GM12892 (cell line): ENCODE measurements around the gene ZNF248.

Experiments
- DNase-seq: peaks from one replicate; pipeline ENCODE4 v3.0.0; 2011; ENCODE audit not compliant: insufficient read length
- FAIRE-seq: peaks from 2 replicates; lab custom pipeline; 2011; peaks lifted over from hg19 to GRCh38; lab: Jason Lieb, UNC
- POLR2A ChIP-seq: IDR thresholded peaks from 2 replicates; pipeline ENCODE4 v1.6.1; 2011; ENCODE audit warnings: low read depth, low read length, control low read depth
- POLR2AphosphoS5 ChIP-seq: IDR thresholded peaks from 2 replicates; pipeline ENCODE4 v1.6.1; 2011; ENCODE audit warnings: low read depth, low read length, control low read depth
- TAF1 ChIP-seq: IDR thresholded peaks from 2 replicates; pipeline ENCODE4 v1.6.1; 2011; ENCODE audit warnings: low read depth, mild to moderate bottlenecking, control low read depth, low read length, borderline replicate concordance

The ZNF248 gene

DNA sequence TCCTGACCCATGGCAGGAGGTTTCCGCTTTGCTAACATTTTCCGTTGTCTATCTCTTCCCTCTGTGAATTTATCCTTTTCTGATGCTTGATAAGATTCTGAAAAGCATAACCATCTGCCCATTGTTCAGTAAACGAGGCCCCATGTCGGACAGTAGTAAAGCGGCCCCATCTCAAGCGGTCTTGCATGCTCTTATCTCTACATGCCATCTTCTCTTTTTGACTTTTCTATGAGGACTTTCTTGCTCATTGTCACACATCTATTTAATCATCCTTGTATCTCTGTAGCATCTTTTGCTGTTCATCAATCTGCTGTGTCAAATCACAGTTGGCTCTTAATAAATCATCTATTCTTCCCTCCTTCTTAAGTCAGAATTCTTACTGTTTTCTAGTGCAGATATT is 37.6 kb downstream of the ZNF248 start:
- no peak for TF ChIP-seq POLR2AphosphoS5
- no peak for TF ChIP-seq POLR2A
- no peak for TF ChIP-seq TAF1
- FAIRE-seq: no peak
- no peak for DNase-seq

DNA sequence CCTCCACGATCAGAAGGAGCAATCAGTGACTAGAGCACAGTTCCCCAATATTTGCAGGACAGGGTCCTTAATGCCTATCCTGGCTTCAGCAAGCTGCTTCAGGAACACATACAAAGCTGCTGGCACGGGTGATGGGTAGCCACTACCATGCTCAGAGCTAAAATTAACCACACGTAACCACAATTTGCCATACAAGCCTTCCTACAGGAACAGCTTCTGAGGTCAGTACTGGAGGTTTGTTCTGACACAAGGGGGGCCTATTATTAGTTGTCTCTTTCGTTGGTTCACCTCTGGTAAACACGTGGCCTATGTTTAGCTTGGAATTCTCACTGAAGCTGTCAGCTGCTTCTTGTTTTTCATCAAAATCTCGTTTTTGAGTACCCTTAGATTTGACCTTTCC is 41.1 kb downstream of the ZNF248 start:
- TF ChIP-seq TAF1 (no peak), POLR2A (no peak), POLR2AphosphoS5 (no peak)
- no peak for FAIRE-seq
- DNase-seq: no peak

DNA sequence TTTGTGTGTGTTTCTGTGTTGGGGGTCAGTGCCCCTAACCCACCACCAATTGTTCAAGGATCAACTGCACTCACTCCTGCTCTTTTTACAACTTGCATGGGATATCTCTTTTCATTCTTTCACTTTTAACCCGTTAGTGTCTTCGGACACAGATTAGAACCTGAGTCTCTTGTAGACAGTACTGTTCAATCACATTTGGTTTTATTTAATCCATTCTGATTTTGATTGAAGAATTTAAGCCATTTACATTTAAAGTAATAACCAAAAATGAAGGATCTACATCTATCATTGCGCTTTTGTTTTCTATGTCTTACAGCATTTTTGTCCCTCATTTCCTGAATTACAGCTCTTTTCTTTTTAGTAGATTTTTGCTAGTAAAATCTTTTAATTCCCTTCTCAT is 43.6 kb downstream of the ZNF248 start:
- FAIRE-seq (no peak), DNase-seq (no peak)
- no peak for TF ChIP-seq TAF1

DNA sequence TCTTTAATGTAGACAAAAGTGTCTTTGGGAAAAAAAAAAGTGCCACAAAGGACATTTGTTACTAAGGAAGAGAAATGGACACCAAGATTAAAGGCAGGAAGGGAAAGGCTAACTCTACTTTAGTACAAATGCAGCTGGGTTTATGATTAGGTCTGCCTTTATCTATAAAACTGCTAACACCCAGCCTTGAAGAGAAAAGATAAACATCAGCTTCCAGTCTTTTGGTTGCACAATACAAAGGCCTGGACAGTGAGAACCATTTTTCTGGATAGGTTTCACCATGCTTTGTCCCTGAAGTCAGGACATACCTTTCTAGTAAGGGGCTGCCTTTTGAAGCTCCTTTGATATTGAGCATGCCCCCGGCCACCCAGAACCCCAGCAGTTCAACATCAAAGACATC is 45.1 kb downstream of the ZNF248 start:
- TF ChIP-seq POLR2AphosphoS5 (no peak), POLR2A (no peak), TAF1 (no peak)
- DNase-seq (no peak), FAIRE-seq (no peak)

DNA sequence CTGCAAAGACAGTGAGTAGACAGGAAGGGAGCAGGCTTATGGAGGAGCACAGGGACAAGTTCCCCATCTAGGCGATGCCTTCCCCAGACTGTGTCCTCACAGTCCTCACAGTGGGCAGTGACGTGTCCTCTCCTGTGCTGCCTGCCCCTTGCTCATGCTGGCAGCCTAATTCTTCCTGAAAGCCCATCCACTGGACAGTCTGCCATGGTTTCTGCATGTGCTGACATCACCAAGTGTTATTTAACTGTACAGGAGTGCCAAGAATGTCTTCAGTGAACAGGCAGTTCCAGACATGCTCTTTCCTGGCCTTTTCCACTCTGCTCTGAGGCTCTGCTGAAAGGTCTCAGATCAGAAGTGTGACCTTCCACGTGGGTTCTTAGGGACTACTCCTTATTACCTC is 54.1 kb downstream of the ZNF248 start:
- no peak for FAIRE-seq
- TF ChIP-seq POLR2A: no peak
- TF ChIP-seq TAF1: no peak
- no peak for TF ChIP-seq POLR2AphosphoS5
- no peak for DNase-seq

DNA sequence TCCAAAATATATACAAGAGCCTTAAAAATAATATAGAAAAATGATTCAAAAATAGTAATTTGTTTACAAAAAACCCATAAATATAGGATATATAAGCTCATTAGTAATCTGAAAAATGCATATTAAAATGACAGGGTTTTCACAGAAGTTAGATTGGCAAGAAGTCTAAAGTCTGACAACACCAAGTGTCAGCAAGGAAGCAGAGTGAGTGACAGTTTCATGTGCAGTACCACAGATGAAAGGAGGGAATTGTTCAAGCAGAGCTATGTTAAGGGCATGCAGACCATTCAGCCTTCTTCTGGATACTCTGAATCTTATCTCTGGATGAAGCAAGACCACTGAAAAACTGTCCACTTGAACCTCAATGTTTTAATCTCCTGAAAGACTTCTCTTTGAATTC is 55.9 kb downstream of the ZNF248 start:
- FAIRE-seq: no peak

DNA sequence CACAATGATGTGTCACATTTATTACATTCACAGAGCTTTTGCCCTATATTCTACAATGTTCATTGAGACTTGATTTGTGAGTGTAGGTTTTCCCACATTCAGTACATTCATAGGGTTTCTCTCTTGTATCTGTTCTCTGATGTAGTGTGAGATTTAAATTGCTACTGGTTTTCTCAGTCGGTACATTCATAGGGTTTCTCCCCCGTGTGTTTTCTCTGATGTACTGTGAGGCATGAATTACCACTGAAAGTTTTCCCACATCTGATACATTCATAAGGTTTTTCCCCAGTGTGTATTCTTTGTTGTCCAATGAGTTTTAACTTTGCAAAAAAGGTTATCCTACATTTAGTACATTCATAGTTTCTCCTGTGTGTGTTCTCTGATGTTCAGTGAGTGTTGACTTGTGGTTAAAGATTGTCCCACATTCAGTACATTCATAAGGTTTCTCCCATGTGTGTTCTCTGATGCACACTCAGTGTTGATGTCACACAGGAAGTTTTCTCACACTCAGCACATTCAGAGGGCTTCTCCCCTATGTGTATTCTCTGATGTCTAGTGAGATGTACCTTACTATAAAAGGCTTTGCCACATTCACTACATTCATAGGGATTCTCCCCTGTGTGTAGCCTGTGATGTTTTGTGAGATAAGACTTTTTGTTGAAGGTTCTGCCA is 63.0 kb downstream of the ZNF248 start:
- FAIRE-seq (no peak), DNase-seq (no peak)
- TF ChIP-seq TAF1: no peak
- no peak for TF ChIP-seq POLR2AphosphoS5
- TF ChIP-seq POLR2A: no peak

More for the DNA sequence above, 55.9 kb downstream of the ZNF248 start:
- no peak for DNase-seq
- TF ChIP-seq POLR2AphosphoS5 (no peak), TAF1 (no peak), POLR2A (no peak)

DNA sequence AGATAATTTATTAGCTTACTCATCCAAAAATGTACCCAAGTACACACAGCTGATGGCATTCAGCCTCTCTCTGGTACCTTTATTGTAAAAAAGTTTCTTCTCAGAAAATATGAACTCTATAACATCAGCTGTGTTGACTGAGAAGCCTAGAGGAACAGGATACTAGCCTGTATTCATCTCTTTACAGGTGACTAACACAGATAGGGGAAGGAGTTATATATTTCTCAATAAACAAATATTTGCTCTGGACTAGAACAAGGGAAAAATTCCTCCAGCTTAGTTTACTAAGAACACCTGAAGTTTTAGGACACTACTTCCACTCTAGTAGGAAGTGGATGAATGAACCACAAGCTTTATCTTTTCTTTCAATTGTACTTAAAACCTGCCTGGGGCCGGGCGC is 67.8 kb downstream of the ZNF248 start:
- TF ChIP-seq TAF1 (no peak), POLR2AphosphoS5 (no peak), POLR2A (no peak)
- FAIRE-seq: no peak
- DNase-seq: no peak

DNA sequence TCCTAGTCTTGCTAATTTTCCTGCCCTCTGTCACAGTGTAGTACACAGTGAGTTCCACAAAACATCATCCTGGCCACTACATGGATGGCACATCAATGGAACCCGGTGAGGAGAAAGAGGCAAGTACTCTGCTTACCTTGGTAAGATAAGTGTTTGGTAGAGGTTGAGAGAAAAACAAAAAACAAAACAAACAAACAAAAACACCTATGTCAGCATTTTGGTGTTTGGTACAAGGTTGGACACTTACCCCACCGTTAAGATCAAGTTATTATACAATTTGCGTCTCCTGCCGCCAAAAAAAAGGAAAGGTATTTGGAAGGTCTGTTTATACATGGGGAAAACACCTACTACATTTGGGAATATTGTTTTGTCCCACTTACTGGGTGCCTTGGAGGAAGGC is 72.7 kb downstream of the ZNF248 start:
- FAIRE-seq (no peak), DNase-seq (no peak)
- TF ChIP-seq POLR2A (no peak), POLR2AphosphoS5 (no peak), TAF1 (no peak)

DNA sequence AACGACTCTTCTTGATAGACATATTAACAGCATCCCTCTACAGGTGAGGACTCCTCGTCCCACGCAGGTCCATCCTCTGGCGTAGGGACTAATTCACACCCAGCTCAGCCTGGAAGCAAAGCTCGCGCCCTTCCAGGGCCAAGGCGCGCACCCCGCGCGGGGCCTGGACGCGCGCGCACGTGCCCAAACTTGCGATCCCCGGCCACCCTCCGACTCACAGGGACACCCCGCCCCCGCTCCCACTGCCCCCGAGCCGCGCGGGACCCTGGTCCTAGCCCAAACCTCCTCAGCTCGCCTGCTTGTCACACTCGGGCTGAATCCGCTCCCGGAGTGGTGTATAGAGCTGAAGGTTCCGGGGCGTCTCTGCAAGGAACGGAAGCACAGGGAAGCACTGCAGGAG is 76.9 kb downstream of the ZNF248 start:
- TF ChIP-seq POLR2A: no peak
- TF ChIP-seq TAF1: no peak
- TF ChIP-seq POLR2AphosphoS5: no peak
- no peak for FAIRE-seq
- no peak for DNase-seq

DNA sequence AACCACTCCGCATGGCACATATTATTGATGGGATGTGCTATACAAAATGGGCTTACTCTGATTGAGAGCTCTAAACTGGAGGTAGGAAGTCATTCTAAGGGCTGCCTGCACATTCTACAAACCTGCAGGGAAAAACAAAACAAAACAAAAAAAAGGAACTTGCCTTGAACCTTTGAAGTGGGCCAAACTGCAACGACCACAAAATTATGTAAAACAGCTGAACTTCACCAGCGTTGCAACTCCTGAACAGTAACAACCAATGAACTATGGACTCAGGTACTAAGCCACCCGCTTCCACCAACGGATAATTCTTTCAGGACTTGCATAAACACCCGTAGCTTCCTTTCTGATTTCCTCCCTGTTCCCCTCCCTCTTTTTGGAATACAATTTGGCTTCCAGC is 80.4 kb downstream of the ZNF248 start:
- no peak for TF ChIP-seq POLR2A
- TF ChIP-seq POLR2AphosphoS5: no peak
- no peak for TF ChIP-seq TAF1
- DNase-seq: no peak
- no peak for FAIRE-seq

DNA sequence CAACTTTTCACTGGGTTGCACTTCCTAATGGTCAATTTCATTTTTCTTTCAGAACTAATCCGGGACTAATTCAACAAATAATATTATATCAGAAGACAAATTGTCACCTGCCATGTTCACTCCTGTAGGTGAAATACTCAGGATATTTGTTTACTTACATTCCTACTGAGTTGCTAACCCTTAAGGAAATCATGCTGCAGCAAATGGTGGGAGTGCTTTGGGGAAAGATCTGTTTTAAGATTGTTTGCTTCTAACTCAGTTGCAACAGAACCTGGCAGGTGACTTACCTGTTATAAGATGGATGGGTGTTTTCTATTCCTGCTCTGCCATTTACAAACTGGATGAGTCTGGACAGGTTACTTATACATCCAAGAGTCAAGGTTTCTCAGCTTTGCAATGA is 81.8 kb downstream of the ZNF248 start:
- FAIRE-seq (no peak), DNase-seq (no peak)
- TF ChIP-seq TAF1 (no peak), POLR2AphosphoS5 (no peak), POLR2A (no peak)

DNA sequence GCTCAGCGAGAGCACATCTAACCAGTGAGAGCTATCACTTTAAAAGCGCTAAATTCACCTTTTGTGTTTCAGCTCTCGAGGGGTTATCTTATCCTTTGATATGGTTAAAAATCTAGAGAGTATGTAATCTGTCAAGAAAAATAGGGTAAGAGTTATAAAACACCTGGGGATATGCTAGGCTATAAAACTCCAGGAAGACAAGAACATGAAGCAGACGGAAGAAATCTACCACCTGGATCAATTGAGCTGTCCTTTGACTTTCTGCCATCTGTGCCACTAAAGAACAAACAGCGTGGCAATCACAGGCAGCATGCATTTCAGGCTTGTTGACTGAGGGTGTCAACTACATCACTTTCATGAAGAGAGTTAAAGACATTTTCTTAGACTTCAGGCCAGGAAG is 83.1 kb downstream of the ZNF248 start:
- DNase-seq: no peak
- FAIRE-seq: no peak
- TF ChIP-seq POLR2A (no peak), TAF1 (no peak), POLR2AphosphoS5 (no peak)
